Right lobe of liver (tissue), 4 donors: ENCODE measurements around the gene ADGRL3.

Experiments
- POLR2A ChIP-seq: fragments of 450-650 bp; IDR thresholded peaks from one replicate; pipeline ENCODE4 v1.6.1; 2017; ENCODE audit warnings: antibody characterized with exemption, mild to moderate bottlenecking
- TF ChIP-seq, protein P1 (sequence below), 4 donors: fragments of 200-600 bp in 3 of 4; fragments of 450-650 bp in 1 of 4; IDR thresholded peaks; one replicate each; pipeline versions ENCODE4 v1.5.1 to v1.8.0; 2016 to 2022; ENCODE audit warnings: antibody characterized with exemption in 4 of 4, mild to moderate bottlenecking in 2 of 4
- donor health status: DM: no; HTN: no; CAD: no.
- donor health status: DM: no; HTN: no; CAD: no.
- donor health status: DM: no; HTN: yes; CAD: no.

DNA sequence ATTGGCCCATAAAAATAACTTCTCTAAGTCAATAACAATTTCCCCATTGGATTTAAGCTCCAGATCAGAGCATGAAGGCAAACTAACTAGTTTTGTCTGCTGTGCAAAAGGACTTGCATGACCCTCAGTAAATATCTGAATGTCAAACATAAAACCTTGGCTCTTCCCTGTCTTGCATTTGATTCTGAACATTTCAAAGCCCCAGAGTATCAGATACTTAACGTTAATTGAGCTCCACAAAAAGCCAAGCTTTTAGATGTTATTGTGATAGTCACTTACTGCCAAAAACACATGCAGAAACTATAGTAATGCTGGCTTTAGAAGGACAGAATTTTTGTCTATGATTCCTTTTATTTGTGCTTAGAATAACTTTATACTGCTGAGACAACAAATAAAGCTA is 664.2 kb downstream of the ADGRL3 start:
- TF ChIP-seq, protein P1, sequence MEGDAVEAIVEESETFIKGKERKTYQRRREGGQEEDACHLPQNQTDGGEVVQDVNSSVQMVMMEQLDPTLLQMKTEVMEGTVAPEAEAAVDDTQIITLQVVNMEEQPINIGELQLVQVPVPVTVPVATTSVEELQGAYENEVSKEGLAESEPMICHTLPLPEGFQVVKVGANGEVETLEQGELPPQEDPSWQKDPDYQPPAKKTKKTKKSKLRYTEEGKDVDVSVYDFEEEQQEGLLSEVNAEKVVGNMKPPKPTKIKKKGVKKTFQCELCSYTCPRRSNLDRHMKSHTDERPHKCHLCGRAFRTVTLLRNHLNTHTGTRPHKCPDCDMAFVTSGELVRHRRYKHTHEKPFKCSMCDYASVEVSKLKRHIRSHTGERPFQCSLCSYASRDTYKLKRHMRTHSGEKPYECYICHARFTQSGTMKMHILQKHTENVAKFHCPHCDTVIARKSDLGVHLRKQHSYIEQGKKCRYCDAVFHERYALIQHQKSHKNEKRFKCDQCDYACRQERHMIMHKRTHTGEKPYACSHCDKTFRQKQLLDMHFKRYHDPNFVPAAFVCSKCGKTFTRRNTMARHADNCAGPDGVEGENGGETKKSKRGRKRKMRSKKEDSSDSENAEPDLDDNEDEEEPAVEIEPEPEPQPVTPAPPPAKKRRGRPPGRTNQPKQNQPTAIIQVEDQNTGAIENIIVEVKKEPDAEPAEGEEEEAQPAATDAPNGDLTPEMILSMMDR (IDR thresholded peaks at IDR 0.05) = no peak
- no peak for TF ChIP-seq POLR2A
